Measurements from ENCODE around the gene TSPAN17. TPM values are rescaled to one million over a fixed set of nuclear protein-coding genes. Genes with fewer than 3 reads are reported as not detected.

TSPAN17 gene
- total and polyA plus RNA-seq, 9 of the 15 experiments (the other 6 are each of a cell fraction or from before 2014, with no cell fraction given): 0.73 to 58.3 (median 34.5) TPM

GRCh38 chr5:176611435-176611834, 35.8 kb upstream of the TSPAN17 start (continued):
- peak in 1 of 3 experiments; percentile 13 for TF ChIP-seq YY1 (IDR thresholded peaks at IDR 0.05; ENCODE audit: borderline replicate concordance in 1 of 3, control insufficient read depth in 1 of 3, extremely low read depth in 1 of 3, insufficient read depth in 3 of 3, insufficient read length in 1 of 3, insufficient replicate concordance in 2 of 3, low read depth in 1 of 3, low read length in 2 of 3)
- no peak for TF ChIP-seq ZNF695 (CRISPR knock-in tag; IDR thresholded peaks at IDR 0.05)
- TF ChIP-seq KDM4B (IDR thresholded peaks at IDR 0.05; ENCODE audit: borderline replicate concordance in 2 of 2, low read depth in 1 of 2): no peak
- peak; percentile 52; the same call in 1 of the 2 replicates for TF ChIP-seq CXXC5 (CRISPR knock-in tag; IDR thresholded peaks at IDR 0.05)
- TF ChIP-seq MAZ (CRISPR knock-in tag; conservative IDR thresholded peaks at IDR 0.05 in 1 of 2, IDR thresholded peaks at IDR 0.05 in 1 of 2): peak in 1 of 2 experiments; percentile 86; a peak in 2 of 4 replicates
- TF ChIP-seq SAP30 (IDR thresholded peaks at IDR 0.05; ENCODE audit: borderline replicate concordance, insufficient read depth, low read depth, low read length, poor library complexity, severe bottlenecking): peak; percentile 57
- no peak for TF ChIP-seq TFAM (CRISPR knock-in tag; conservative IDR thresholded peaks at IDR 0.05)
- TF ChIP-seq, protein P1, sequence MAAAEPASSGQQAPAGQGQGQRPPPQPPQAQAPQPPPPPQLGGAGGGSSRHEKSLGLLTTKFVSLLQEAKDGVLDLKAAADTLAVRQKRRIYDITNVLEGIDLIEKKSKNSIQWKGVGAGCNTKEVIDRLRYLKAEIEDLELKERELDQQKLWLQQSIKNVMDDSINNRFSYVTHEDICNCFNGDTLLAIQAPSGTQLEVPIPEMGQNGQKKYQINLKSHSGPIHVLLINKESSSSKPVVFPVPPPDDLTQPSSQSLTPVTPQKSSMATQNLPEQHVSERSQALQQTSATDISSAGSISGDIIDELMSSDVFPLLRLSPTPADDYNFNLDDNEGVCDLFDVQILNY (CRISPR knock-in tag; IDR thresholded peaks at IDR 0.05): peak; percentile 62; the same call in 1 of the 2 replicates
- peak; percentile 12; the same call in 1 of the 2 replicates for TF ChIP-seq ARID1B (IDR thresholded peaks at IDR 0.05)
- TF ChIP-seq, protein P2, sequence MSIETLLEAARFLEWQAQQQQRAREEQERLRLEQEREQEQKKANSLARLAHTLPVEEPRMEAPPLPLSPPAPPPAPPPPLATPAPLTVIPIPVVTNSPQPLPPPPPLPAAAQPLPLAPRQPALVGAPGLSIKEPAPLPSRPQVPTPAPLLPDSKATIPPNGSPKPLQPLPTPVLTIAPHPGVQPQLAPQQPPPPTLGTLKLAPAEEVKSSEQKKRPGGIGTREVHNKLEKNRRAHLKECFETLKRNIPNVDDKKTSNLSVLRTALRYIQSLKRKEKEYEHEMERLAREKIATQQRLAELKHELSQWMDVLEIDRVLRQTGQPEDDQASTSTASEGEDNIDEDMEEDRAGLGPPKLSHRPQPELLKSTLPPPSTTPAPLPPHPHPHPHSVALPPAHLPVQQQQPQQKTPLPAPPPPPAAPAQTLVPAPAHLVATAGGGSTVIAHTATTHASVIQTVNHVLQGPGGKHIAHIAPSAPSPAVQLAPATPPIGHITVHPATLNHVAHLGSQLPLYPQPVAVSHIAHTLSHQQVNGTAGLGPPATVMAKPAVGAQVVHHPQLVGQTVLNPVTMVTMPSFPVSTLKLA (conservative IDR thresholded peaks at IDR 0.05): peak in 1 of 2 experiments; percentile 79; a peak in 3 of 4 replicates
- no peak for TF ChIP-seq TSC22D4 (tag; IDR thresholded peaks at IDR 0.05)
- TF ChIP-seq JUND (IDR thresholded peaks at IDR 0.05; ENCODE audit: borderline replicate concordance, low read depth, low read length): peak; percentile 42; the same call in 1 of the 2 replicates
- no peak; the same call in 2 of the 3 replicates for TF ChIP-seq JUND (tag; IDR thresholded peaks at IDR 0.05; ENCODE audit: borderline replicate concordance, low read depth, low read length)
- no peak for TF ChIP-seq ZNF830 (CRISPR knock-in tag; IDR thresholded peaks at IDR 0.05)
- TF ChIP-seq, protein P3, sequence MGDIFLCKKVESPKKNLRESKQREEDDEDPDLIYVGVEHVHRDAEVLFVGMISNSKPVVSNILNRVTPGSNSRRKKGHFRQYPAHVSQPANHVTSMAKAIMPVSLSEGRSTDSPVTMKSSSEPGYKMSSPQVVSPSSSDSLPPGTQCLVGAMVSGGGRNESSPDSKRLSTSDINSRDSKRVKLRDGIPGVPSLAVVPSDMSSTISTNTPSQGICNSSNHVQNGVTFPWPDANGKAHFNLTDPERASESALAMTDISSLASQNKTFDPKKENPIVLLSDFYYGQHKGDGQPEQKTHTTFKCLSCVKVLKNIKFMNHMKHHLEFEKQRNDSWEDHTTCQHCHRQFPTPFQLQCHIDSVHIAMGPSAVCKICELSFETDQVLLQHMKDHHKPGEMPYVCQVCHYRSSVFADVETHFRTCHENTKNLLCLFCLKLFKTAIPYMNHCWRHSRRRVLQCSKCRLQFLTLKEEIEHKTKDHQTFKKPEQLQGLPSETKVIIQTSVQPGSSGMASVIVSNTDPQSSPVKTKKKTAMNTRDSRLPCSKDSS (IDR thresholded peaks at IDR 0.05; ENCODE audit: low read depth, partially characterized antibody): no peak
